B cell (primary cell): ENCODE results near the gene KLF11. TPM values are rescaled to one million over a fixed set of nuclear protein-coding genes. Genes with fewer than 3 reads are reported as not detected.

Experiments
- ATAC-seq: fragments of 200-7000 bp; cut with Tn5 transposase; one replicate; pipeline ENCODE4 v1.10.0; 2021; ENCODE audit warnings: low read depth, mild to moderate bottlenecking, moderate number of reproducible peaks, moderate library complexity
- CTCF ChIA-PET: fragments of 350-600 bp; sonication (Branson Sonifier 250); formaldehyde crosslinking; loops from one replicate; lab custom pipeline; 2021; ENCODE audit warnings: antibody characterized with exemption, inconsistent platforms; lab: Charles Lee
- POLR2A ChIA-PET: fragments of 350-600 bp; sonication (Branson Sonifier 250); formaldehyde crosslinking; loops from one replicate; lab custom pipeline; 2021; ENCODE audit warnings: antibody characterized with exemption; lab: Charles Lee
- DNase-seq: peaks from one replicate; pipeline ENCODE4 v3.0.0; 2013
- H2AFZ ChIP-seq: 2 replicates; pipeline ENCODE4 v1.6.1; 2012; ENCODE audit warnings: mild to moderate bottlenecking, low read depth, low read length; ENCODE audit not compliant: insufficient read depth, poor library complexity, severe bottlenecking
- H3K27ac ChIP-seq, 2 donors: 1 replicate in 1 of 2; 2 replicates in 1 of 2; pipeline ENCODE4 v1.5.1; 2012 to 2013; ENCODE audit warnings: low read length in 2 of 2, mild to moderate bottlenecking in 2 of 2, moderate library complexity in 1 of 2
- H3K27me3 ChIP-seq, 4 experiments: fragments of 200-600 bp in 1 of 4; sonication (generic) in 1 of 4; replicated peaks in 1 of 4; 1 replicate in 2 of 4; 2 replicates in 2 of 4; pipeline versions ENCODE4 v1.6.1 to v1.7.0; 2013 to 2016; ENCODE audit warnings: low read length in 3 of 4, mild to moderate bottlenecking in 2 of 4, mixed read lengths in 1 of 4, moderate library complexity in 1 of 4; ENCODE audit not compliant: insufficient read depth in 4 of 4, control insufficient read depth in 3 of 4; ENCODE audit errors: control extremely low read depth in 1 of 4
- H3K36me3 ChIP-seq, 2 experiments: replicated peaks in 1 of 2; 1 replicate in 1 of 2; 2 replicates in 1 of 2; pipeline versions ENCODE4 v1.6.1 to v1.7.1; 2013; ENCODE audit warnings: low read length in 1 of 2; ENCODE audit not compliant: insufficient read depth in 2 of 2, control insufficient read depth in 1 of 2; ENCODE audit errors: control extremely low read depth in 1 of 2, extremely low read depth in 1 of 2
- H3K4me1 ChIP-seq, 2 donors: fragments of 200-600 bp in 1 of 2; sonication (generic) in 1 of 2; 1 replicate in 1 of 2; 2 replicates in 1 of 2; pipeline versions ENCODE4 v1.5.1 to v1.6.1; 2013 to 2017; ENCODE audit warnings: low read length in 2 of 2; ENCODE audit not compliant: control insufficient read depth in 2 of 2, insufficient read depth in 2 of 2
- H3K4me2 ChIP-seq: replicated peaks from 2 replicates; pipeline ENCODE3; 2012; ENCODE audit warnings: mild to moderate bottlenecking, low read depth, low read length; ENCODE audit not compliant: poor library complexity, severe bottlenecking
- H3K4me3 ChIP-seq, 5 experiments: fragments of 200-600 bp in 1 of 5; sonication (generic) in 1 of 5; 1 replicate in 3 of 5; 2 replicates in 2 of 5; pipeline versions ENCODE4 v1.5.1 to v1.7.0; 2011 to 2016; ENCODE audit warnings: low read length in 4 of 5, mild to moderate bottlenecking in 4 of 5, low read depth in 2 of 5, control low read depth in 1 of 5, moderate library complexity in 1 of 5; ENCODE audit not compliant: insufficient read depth in 1 of 5; ENCODE audit errors: control extremely low read depth in 1 of 5, extremely low read depth in 1 of 5
- H3K79me2 ChIP-seq: fragments of 200-600 bp; sonication (generic); one replicate; pipeline ENCODE4 v1.6.0; 2016; ENCODE audit warnings: low read length; ENCODE audit not compliant: control insufficient read depth, insufficient read depth
- H3K9ac ChIP-seq: fragments of 200-600 bp; sonication (generic); 2 replicates; pipeline ENCODE4 v1.6.1; 2017; ENCODE audit warnings: mild to moderate bottlenecking, low read length, moderate library complexity
- H3K9me3 ChIP-seq, 3 donors: one replicate each; pipeline versions ENCODE4 v1.6.1 to v1.7.1; 2013; ENCODE audit warnings: low read length in 2 of 3; ENCODE audit not compliant: control insufficient read depth in 2 of 3, insufficient read depth in 1 of 3; ENCODE audit errors: control extremely low read depth in 1 of 3
- H4K20me1 ChIP-seq: 2 replicates; pipeline ENCODE4 v1.6.0; 2012; ENCODE audit warnings: mild to moderate bottlenecking, low read length; ENCODE audit not compliant: insufficient read depth, control insufficient read depth, poor library complexity, severe bottlenecking
- H3K27ac Mint-ChIP-seq: one replicate; pipeline ENCODE4 v1.8.0; 2021; ENCODE audit warnings: mixed read lengths
- H3K27me3 Mint-ChIP-seq: one replicate; pipeline ENCODE4 v1.8.0; 2021; ENCODE audit warnings: mixed read lengths
- H3K4me1 Mint-ChIP-seq: one replicate; pipeline ENCODE4 v1.8.0; 2021; ENCODE audit warnings: mixed read lengths
- H3K4me3 Mint-ChIP-seq: one replicate; pipeline ENCODE4 v1.8.0; 2021; ENCODE audit warnings: mixed read lengths
- H3K9me3 Mint-ChIP-seq: one replicate; pipeline ENCODE4 v1.8.0; 2022; ENCODE audit warnings: mixed read lengths; ENCODE audit not compliant: insufficient read depth
- EZH2 ChIP-seq: IDR thresholded peaks from 2 replicates; pipeline ENCODE4 v1.6.1; 2012; ENCODE audit warnings: borderline replicate concordance, low read depth, mild to moderate bottlenecking, moderate library complexity, low read length; ENCODE audit not compliant: insufficient read depth, poor library complexity, severe bottlenecking
- WGBS: methylation state at CpG from one replicate; pipeline ENCODE4 v1.1.5; 2013; ENCODE audit warnings: missing lambda C conversion rate; ENCODE audit not compliant: insufficient coverage; 5-methylcytosine and 5-hydroxymethylcytosine counted together
- intact Hi-C: fragments of 100-400 bp; cut with micrococcal nuclease; formaldehyde crosslinking; loops from one replicate; pipeline ENCODE4 v1.10.0; 2022
- polyA plus RNA-seq: library from polyadenylated mRNA; depleted of rRNA; stranded (reverse); fragments of >200 nt; gene quantifications from 2 replicates; pipeline ENCODE4 v1.2.3, GENCODE V29; 2012
- total RNA-seq, 2 donors: library from RNA; stranded (reverse); fragments of 120-200 nt in 1 of 2; gene quantifications; 1 replicate in 1 of 2; 2 replicates in 1 of 2; pipeline versions ENCODE4 v1.2.3 to v1.2.4, GENCODE V29; 2013 to 2022
- TF ChIP-seq, protein P1 (sequence below): fragments of 200-600 bp; IDR thresholded peaks from one replicate; pipeline ENCODE4 v1.8.0; 2022; ENCODE audit warnings: antibody characterized with exemption, mild to moderate bottlenecking

Gene KLF11
- total and polyA plus RNA-seq, 2 donors (not counting 1 experiment from before 2014, with no cell fraction given) = 20.8 to 48.4 TPM

DNA sequence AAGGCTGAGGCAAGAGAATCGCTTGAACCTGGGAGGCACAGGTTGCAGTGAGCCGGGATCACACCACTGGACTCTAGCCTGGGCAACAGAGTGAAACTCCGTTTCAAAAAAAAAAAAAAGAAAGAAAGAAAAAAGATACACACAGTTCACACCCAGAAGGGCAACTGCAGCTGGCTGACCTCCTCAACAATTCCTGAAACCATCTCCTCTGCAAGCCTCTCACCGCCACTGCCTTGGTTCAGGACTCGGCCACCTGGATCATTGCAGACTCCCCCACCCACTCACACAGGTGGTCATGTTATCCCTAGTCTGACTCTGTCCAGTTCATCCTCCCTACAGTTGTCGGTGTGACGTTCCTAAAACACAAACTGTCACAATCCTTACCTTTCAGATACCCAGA lies 34.7 kb downstream of the KLF11 start:
- Histone ChIP-seq H4K20me1 (no peaks in the 10 kb centered on the region), H3K4me2 (no peak overlapping the region), H3K4me1 (peaks cover 17 to 30% of the 10 kb centered on the region in 2 donors), H3K27ac (no peak overlapping the region), H3K4me3 (no peak overlapping the region), H2AFZ (no peak overlapping the region), H3K27me3 (peaks cover 0 to 71% (median 48%) of the 10 kb centered on the region in 4 experiments), H3K36me3 (no peaks in the 10 kb centered on the region), H3K9ac (no peak overlapping the region), H3K9me3 (peaks cover 0 to 4% (median 0%) of the 10 kb centered on the region in 3 donors), H3K79me2 (no peaks in the 10 kb centered on the region)
- ATAC-seq (no peak), DNase-seq (no peak)
- WGBS = 90% methylated on average over 4 of the region's 7 CpGs
- peaks cover 72% of the 10 kb centered on the region for H3K27me3 Mint-ChIP-seq
- intact Hi-C loops = no loop called here
- H3K4me1 Mint-ChIP-seq = peaks cover 13% of the 10 kb centered on the region
- POLR2A ChIA-PET = no interaction called here
- H3K27ac Mint-ChIP-seq = no peak overlapping the region
- TF ChIP-seq, protein P1, sequence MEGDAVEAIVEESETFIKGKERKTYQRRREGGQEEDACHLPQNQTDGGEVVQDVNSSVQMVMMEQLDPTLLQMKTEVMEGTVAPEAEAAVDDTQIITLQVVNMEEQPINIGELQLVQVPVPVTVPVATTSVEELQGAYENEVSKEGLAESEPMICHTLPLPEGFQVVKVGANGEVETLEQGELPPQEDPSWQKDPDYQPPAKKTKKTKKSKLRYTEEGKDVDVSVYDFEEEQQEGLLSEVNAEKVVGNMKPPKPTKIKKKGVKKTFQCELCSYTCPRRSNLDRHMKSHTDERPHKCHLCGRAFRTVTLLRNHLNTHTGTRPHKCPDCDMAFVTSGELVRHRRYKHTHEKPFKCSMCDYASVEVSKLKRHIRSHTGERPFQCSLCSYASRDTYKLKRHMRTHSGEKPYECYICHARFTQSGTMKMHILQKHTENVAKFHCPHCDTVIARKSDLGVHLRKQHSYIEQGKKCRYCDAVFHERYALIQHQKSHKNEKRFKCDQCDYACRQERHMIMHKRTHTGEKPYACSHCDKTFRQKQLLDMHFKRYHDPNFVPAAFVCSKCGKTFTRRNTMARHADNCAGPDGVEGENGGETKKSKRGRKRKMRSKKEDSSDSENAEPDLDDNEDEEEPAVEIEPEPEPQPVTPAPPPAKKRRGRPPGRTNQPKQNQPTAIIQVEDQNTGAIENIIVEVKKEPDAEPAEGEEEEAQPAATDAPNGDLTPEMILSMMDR = no peak
- TF ChIP-seq EZH2 = no peak
- H3K4me3 Mint-ChIP-seq = peak overlapping the region; percentile 84
- H3K9me3 Mint-ChIP-seq = no peaks in the 10 kb centered on the region
- CTCF ChIA-PET = interaction anchor here (1.1 to 13.0 kb wide), 3 partner anchors 7 to 358 kb away, joined by 4 to 220 read pairs (median 6); no protein-coding TSS in a partner anchor

DNA sequence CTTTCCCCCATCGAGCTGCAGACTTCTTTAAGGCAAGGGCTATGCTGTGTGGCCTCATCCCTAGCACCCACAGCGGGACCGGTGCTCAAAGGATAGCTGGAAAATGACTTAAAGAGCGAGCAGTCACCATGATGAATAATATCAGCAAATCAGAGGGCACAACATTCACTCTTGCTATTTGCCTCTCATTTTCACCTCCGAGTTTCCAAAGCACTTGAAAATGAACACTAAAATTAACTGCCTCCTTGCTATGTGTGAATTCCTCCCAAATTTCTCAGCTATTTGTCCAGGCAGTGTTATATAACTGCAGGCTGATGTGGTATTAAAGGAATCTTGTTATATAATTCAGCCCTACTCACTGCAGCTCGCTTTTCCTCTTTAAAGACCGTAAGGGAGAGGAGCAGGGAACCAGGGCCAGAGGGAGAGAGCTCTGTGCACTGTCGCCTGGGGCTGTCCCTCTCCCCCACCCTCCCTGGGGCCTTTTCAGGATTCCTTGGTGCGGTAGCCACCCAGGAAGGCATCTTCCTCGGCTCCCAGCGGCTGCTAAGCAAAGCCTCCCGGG lies 35.4 kb downstream of the KLF11 start:
- WGBS = 36% methylated on average over 8 of the region's 12 CpGs
- Histone ChIP-seq H3K4me2 (peak overlapping the region; percentile 91), H3K9ac (peak overlapping the region; percentile 45), H3K9me3 (peaks cover 0 to 4% (median 0%) of the 10 kb centered on the region in 3 donors), H3K27me3 (peaks cover 0 to 73% (median 49%) of the 10 kb centered on the region in 4 experiments), H4K20me1 (no peaks in the 10 kb centered on the region), H3K4me1 (peaks cover 17 to 30% of the 10 kb centered on the region in 2 donors), H3K27ac (no peak overlapping the region), H3K4me3 (peak overlapping the region in 1 of 5 experiments; percentile 18), H2AFZ (peak overlapping the region; percentile 5), H3K79me2 (no peaks in the 10 kb centered on the region), H3K36me3 (no peaks in the 10 kb centered on the region)
- Mint-ChIP-seq H3K27me3 (peaks cover 75% of the 10 kb centered on the region), H3K4me1 (peaks cover 13% of the 10 kb centered on the region), H3K9me3 (no peaks in the 10 kb centered on the region), H3K27ac (no peak overlapping the region), H3K4me3 (peak overlapping the region; percentile 84)
- CTCF ChIA-PET = interaction anchor here (1.1 to 13.0 kb wide), 4 partner anchors 8 to 357 kb away, joined by 3 to 220 read pairs (median 4); no protein-coding TSS in a partner anchor
- TF ChIP-seq, protein P1 = no peak
- no peak for TF ChIP-seq EZH2
- intact Hi-C loops = no loop called here
- no peak for DNase-seq
- ATAC-seq = no peak
- POLR2A ChIA-PET = no interaction called here
